Right lobe of liver (tissue), 6 donors: ENCODE data around the gene CNTN5. TPM values are rescaled to one million over a fixed set of nuclear protein-coding genes. Genes with fewer than 3 reads are reported as not detected.

ENCODE experiments used
- ATAC-seq, 4 donors: fragments of 200-7000 bp; cut with Tn5 transposase; one replicate each; pipeline ENCODE4 v1.9.1; 2020; ENCODE audit warnings: mild to moderate bottlenecking in 4 of 4, moderate library complexity in 4 of 4
- DNase-seq, 3 donors: peaks; one replicate each; pipeline ENCODE4 v3.0.0-alpha.2; 2020
- H3K27ac ChIP-seq, 3 donors: fragments of 200-600 bp; one replicate each; pipeline ENCODE4 v1.8.0; 2022
- H3K27me3 ChIP-seq, 2 donors: fragments of 200-600 bp; one replicate each; pipeline ENCODE4 v1.8.0; 2022
- H3K36me3 ChIP-seq, 4 donors: fragments of 200-600 bp; sonication (generic) in 1 of 4; one replicate each; pipeline versions ENCODE4 v1.5.1 to v1.8.0; 2017 to 2022; ENCODE audit warnings: control low read depth in 1 of 4
- H3K4me1 ChIP-seq, 4 donors: fragments of 200-600 bp; sonication (generic) in 1 of 4; one replicate each; pipeline versions ENCODE4 v1.5.1 to v1.8.0; 2017 to 2022; ENCODE audit warnings: control low read depth in 1 of 4
- H3K4me3 ChIP-seq, 3 donors: fragments of 200-600 bp; one replicate each; pipeline ENCODE4 v1.8.0; 2022
- H3K9me3 ChIP-seq, 4 donors: fragments of 200-600 bp; sonication (generic) in 1 of 4; one replicate each; pipeline versions ENCODE4 v1.5.1 to v1.8.0; 2017 to 2022; ENCODE audit warnings: control low read depth in 1 of 4
- CTCF ChIP-seq, 4 donors: fragments of 200-600 bp in 3 of 4; fragments of 450-650 bp in 1 of 4; IDR thresholded peaks; one replicate each; pipeline versions ENCODE4 v1.5.1 to v1.8.0; 2016 to 2022; ENCODE audit warnings: antibody characterized with exemption in 4 of 4, mild to moderate bottlenecking in 2 of 4
- POLR2A ChIP-seq: fragments of 450-650 bp; IDR thresholded peaks from one replicate; pipeline ENCODE4 v1.6.1; 2017; ENCODE audit warnings: antibody characterized with exemption, mild to moderate bottlenecking
- WGBS: methylation state at CpG from one replicate; pipeline ENCODE4 v1.1.6; 2018; ENCODE audit warnings: low coverage, low lambda C conversion rate; ENCODE audit not compliant: insufficient coverage; ENCODE audit errors: missing lambda C conversion rate; 5-methylcytosine and 5-hydroxymethylcytosine counted together
- intact Hi-C, 2 donors: fragments of 100-400 bp; cut with DNase I; formaldehyde crosslinking; loops; one replicate each; pipeline versions ENCODE4 v1.11.2 to v1.14.1; 2022
- total RNA-seq, 6 experiments: library from RNA; depleted of rRNA in 2 of 6; stranded (reverse); fragments of >200 nt in 2 of 6; fragmentation: NEBNext Ultra II Directional in 3 of 6; extraction: Animal tissue kit (Norgen Biotek cat#: 25700) in 3 of 6; gene quantifications; one replicate each; pipeline versions ENCODE4 v1.1.0 to v1.2.4, GENCODE V29; 2016 to 2023
- donor health status: DM: no; HTN: yes; CAD: no.
- donor health status: DM: no; HTN: no; CAD: no.
- donor health status: DM: no; HTN: no; CAD: no.
- donor health status: DM: no; HTN: yes; CAD: no.
- donor health status: DM: no; HTN: yes; CAD: no.

CNTN5 gene
- total RNA-seq, 6 experiments from 2014 or later = 0.13 to 0.19 TPM; not detected in 4

- WGBS = 8% methylated on average over 1 of the region's 1 CpG
- Histone ChIP-seq H3K4me1 (no peaks in the 10 kb centered on the region), H3K4me3 (no peak overlapping the region), H3K36me3 (no peaks in the 10 kb centered on the region), H3K27ac (no peak overlapping the region), H3K27me3 (no peaks in the 10 kb centered on the region), H3K9me3 (no peaks in the 10 kb centered on the region)
- intact Hi-C loops = no loop called here
- ATAC-seq (no peak), DNase-seq (no peak)
- TF ChIP-seq POLR2A = no peak
- TF ChIP-seq CTCF (IDR thresholded peaks at IDR 0.05) = no peak
Measured at GRCh38 chr11:99568808-99569207, 548.1 kb downstream of the CNTN5 start.

GRCh38 chr11:99571094-99571493, 550.3 kb downstream of the CNTN5 start:
- intact Hi-C loops = no loop called here
- H3K36me3 ChIP-seq = no peaks in the 10 kb centered on the region
- ATAC-seq (no peak), DNase-seq (no peak)
- 43% methylated on average over 2 of the region's 2 CpGs for WGBS
- H3K4me3 ChIP-seq = no peak overlapping the region
- no peak overlapping the region for H3K27ac ChIP-seq
- H3K27me3 ChIP-seq = no peaks in the 10 kb centered on the region
- H3K9me3 ChIP-seq = no peaks in the 10 kb centered on the region
- no peak for TF ChIP-seq POLR2A
- no peaks in the 10 kb centered on the region for H3K4me1 ChIP-seq

- TF ChIP-seq CTCF (IDR thresholded peaks at IDR 0.05) = no peak
- ATAC-seq = no peak
- H3K27me3 ChIP-seq = no peaks in the 10 kb centered on the region
- H3K36me3 ChIP-seq = no peaks in the 10 kb centered on the region
- no peak overlapping the region for H3K27ac ChIP-seq
- H3K9me3 ChIP-seq = no peaks in the 10 kb centered on the region
- H3K4me3 ChIP-seq = no peak overlapping the region
- no peak for DNase-seq
- H3K4me1 ChIP-seq = no peaks in the 10 kb centered on the region
- intact Hi-C loops = no loop called here
Measured at GRCh38 chr11:99584830-99585229, 564.1 kb downstream of the CNTN5 start.

- H3K27ac ChIP-seq = no peak overlapping the region
- no peak for DNase-seq
- H3K4me3 ChIP-seq = no peak overlapping the region
- H3K9me3 ChIP-seq = no peaks in the 10 kb centered on the region
- H3K36me3 ChIP-seq = no peaks in the 10 kb centered on the region
- no peaks in the 10 kb centered on the region for H3K27me3 ChIP-seq
- ATAC-seq = no peak
- no peaks in the 10 kb centered on the region for H3K4me1 ChIP-seq
- 15% methylated on average over 4 of the region's 4 CpGs for WGBS
- no peak for TF ChIP-seq CTCF (IDR thresholded peaks at IDR 0.05)
- TF ChIP-seq POLR2A = no peak
- intact Hi-C loops = no loop called here
Measured at GRCh38 chr11:99585606-99586005, 564.9 kb downstream of the CNTN5 start.

GRCh38 chr11:99589771-99590170, 569.0 kb downstream of the CNTN5 start:
- no peaks in the 10 kb centered on the region for H3K27me3 ChIP-seq
- DNase-seq (no peak), ATAC-seq (no peak)
- no peak overlapping the region for H3K4me3 ChIP-seq
- H3K9me3 ChIP-seq = no peaks in the 10 kb centered on the region
- H3K36me3 ChIP-seq = no peaks in the 10 kb centered on the region
- WGBS = 53% methylated on average over 2 of the region's 2 CpGs
- no peak overlapping the region for H3K27ac ChIP-seq
- TF ChIP-seq POLR2A (no peak), CTCF (IDR thresholded peaks at IDR 0.05) (no peak)
- no peaks in the 10 kb centered on the region for H3K4me1 ChIP-seq
- intact Hi-C loops = no loop called here
